RWPE2 (cell line): Measurements from ENCODE around the gene RAPH1.
A peak's percentile ranks its signal among the peaks of the same experiment; 100 is the strongest.

ENCODE experiments used
- ATAC-seq: fragments of 200-7000 bp; cut with Tn5 transposase; 3 replicates; pipeline ENCODE4 v1.9.1; 2021; ENCODE audit warnings: low read depth
- DNase-seq: peaks from one replicate; pipeline ENCODE4 v3.0.0-alpha.2; 2020; ENCODE audit warnings: low spot score
- H3K27ac ChIP-seq: fragments of 450-650 bp; 2 replicates; pipeline ENCODE4 v1.5.1; 2017; ENCODE audit warnings: mild to moderate bottlenecking; ENCODE audit not compliant: poor library complexity, severe bottlenecking
- H3K27me3 ChIP-seq: fragments of 250-450 bp; sonication (Bioruptor Pico); 2 replicates; pipeline ENCODE4 v1.5.1; 2021; ENCODE audit warnings: mild to moderate bottlenecking, moderate library complexity; ENCODE audit not compliant: insufficient read depth, poor library complexity, severe bottlenecking
- H3K36me3 ChIP-seq: fragments of 250-450 bp; sonication (Bioruptor Pico); 2 replicates; pipeline ENCODE4 v1.5.1; 2020; ENCODE audit warnings: low read depth, mild to moderate bottlenecking, moderate library complexity
- H3K4me1 ChIP-seq: fragments of 250-450 bp; sonication (Bioruptor Pico); 2 replicates; pipeline ENCODE4 v1.5.1; 2021; ENCODE audit warnings: mild to moderate bottlenecking, moderate library complexity; ENCODE audit not compliant: insufficient read depth, poor library complexity, severe bottlenecking
- H3K4me3 ChIP-seq: fragments of 250-450 bp; sonication (Bioruptor Pico); 2 replicates; pipeline ENCODE4 v1.5.1; 2021; ENCODE audit warnings: mild to moderate bottlenecking, moderate library complexity; ENCODE audit not compliant: severe bottlenecking
- H3K9me3 ChIP-seq: fragments of 250-450 bp; sonication (Bioruptor Pico); 2 replicates; pipeline ENCODE4 v1.5.1; 2021; ENCODE audit warnings: mild to moderate bottlenecking, moderate library complexity; ENCODE audit not compliant: severe bottlenecking
- TF ChIP-seq, protein P1 (sequence below): fragments of 450-650 bp; IDR thresholded peaks from one replicate; pipeline ENCODE4 v1.5.1; 2017; ENCODE audit warnings: mild to moderate bottlenecking, moderate library complexity; ENCODE audit not compliant: poor library complexity, severe bottlenecking

The RAPH1 gene, protein sequence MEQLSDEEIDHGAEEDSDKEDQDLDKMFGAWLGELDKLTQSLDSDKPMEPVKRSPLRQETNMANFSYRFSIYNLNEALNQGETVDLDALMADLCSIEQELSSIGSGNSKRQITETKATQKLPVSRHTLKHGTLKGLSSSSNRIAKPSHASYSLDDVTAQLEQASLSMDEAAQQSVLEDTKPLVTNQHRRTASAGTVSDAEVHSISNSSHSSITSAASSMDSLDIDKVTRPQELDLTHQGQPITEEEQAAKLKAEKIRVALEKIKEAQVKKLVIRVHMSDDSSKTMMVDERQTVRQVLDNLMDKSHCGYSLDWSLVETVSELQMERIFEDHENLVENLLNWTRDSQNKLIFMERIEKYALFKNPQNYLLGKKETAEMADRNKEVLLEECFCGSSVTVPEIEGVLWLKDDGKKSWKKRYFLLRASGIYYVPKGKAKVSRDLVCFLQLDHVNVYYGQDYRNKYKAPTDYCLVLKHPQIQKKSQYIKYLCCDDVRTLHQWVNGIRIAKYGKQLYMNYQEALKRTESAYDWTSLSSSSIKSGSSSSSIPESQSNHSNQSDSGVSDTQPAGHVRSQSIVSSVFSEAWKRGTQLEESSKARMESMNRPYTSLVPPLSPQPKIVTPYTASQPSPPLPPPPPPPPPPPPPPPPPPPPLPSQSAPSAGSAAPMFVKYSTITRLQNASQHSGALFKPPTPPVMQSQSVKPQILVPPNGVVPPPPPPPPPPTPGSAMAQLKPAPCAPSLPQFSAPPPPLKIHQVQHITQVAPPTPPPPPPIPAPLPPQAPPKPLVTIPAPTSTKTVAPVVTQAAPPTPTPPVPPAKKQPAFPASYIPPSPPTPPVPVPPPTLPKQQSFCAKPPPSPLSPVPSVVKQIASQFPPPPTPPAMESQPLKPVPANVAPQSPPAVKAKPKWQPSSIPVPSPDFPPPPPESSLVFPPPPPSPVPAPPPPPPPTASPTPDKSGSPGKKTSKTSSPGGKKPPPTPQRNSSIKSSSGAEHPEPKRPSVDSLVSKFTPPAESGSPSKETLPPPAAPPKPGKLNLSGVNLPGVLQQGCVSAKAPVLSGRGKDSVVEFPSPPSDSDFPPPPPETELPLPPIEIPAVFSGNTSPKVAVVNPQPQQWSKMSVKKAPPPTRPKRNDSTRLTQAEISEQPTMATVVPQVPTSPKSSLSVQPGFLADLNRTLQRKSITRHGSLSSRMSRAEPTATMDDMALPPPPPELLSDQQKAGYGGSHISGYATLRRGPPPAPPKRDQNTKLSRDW

DNA sequence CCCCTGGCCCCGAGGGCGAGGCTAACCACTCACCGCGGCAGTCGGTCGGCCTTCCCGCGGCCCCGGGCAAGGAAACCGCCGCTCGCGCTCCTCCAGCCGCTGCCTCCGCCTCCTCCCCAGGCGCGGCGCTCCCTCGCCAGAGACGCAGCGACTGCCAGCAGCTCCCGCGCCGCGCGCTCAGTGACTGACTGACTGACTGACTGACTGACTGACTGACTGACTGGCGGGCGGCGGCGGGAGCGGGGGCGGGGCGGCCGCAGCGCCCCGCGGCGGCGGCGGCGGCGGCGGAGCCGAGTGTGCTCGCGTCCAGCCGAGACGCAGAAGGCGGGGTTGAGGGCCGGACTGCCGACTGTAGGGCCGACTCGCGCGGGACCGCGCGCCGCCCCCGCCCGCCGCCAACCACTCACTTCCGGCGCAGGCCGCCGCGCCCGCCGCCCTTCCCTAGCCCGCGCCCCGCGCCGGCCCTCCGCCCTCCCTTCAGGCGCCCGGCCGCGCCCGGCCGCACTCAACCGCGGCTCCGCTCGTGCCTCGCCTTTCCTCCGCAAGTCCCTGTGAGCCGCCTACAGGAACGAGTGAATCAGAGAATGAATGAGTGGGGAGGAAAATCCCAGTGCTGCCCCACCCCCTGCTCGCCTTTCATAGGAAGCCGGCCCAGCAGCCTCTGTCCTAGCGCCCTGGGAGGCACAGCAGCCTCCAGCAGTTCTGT is at the start of gene RAPH1:
TSS of gene RAPH1 (minus strand) at position 224 of the 706 bp plus-strand sequence. CDS start 39,948 bp downstream, outside the sequence.
- ATAC-seq (peak; percentile 87), DNase-seq (peak; percentile 88)
- TF ChIP-seq, protein P1, sequence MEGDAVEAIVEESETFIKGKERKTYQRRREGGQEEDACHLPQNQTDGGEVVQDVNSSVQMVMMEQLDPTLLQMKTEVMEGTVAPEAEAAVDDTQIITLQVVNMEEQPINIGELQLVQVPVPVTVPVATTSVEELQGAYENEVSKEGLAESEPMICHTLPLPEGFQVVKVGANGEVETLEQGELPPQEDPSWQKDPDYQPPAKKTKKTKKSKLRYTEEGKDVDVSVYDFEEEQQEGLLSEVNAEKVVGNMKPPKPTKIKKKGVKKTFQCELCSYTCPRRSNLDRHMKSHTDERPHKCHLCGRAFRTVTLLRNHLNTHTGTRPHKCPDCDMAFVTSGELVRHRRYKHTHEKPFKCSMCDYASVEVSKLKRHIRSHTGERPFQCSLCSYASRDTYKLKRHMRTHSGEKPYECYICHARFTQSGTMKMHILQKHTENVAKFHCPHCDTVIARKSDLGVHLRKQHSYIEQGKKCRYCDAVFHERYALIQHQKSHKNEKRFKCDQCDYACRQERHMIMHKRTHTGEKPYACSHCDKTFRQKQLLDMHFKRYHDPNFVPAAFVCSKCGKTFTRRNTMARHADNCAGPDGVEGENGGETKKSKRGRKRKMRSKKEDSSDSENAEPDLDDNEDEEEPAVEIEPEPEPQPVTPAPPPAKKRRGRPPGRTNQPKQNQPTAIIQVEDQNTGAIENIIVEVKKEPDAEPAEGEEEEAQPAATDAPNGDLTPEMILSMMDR = no peak
- H3K27ac ChIP-seq = peak within 1 kb of the TSS; percentile 73
- H3K36me3 ChIP-seq = no peaks in the 10 kb centered on the region
- no peaks in the 10 kb centered on the region for H3K9me3 ChIP-seq
- no peaks in the 10 kb centered on the region for H3K27me3 ChIP-seq
- peaks cover 6% of the 10 kb centered on the region for H3K4me1 ChIP-seq
- peak within 1 kb of the TSS; percentile 100 for H3K4me3 ChIP-seq

DNA sequence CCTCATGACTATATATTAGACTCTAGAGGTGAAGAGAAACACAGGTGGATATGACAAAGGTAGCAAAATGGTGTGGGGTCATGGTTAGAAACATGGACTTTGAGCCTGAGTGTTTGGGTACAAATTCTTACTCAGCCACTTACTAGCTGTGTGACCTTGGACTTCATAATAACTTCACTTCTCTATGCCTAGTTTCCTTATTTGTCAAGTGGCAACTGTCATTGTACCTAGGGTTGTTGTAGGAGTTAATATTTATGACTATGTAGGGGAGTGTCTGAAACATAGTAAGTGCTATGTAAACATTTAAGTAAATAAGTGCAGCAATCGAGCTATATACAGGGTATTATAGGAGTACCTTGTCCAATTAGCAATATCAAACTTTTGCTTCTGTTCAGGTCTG is 49.7 kb upstream of the RAPH1 start:
- Histone ChIP-seq H3K27ac (peak overlapping the region; percentile 64), H3K9me3 (no peaks in the 10 kb centered on the region), H3K27me3 (no peaks in the 10 kb centered on the region), H3K36me3 (no peaks in the 10 kb centered on the region), H3K4me3 (no peak overlapping the region), H3K4me1 (peaks cover 46% of the 10 kb centered on the region)
- no peak for DNase-seq
- TF ChIP-seq, protein P1 = no peak
- no peak for ATAC-seq

DNA sequence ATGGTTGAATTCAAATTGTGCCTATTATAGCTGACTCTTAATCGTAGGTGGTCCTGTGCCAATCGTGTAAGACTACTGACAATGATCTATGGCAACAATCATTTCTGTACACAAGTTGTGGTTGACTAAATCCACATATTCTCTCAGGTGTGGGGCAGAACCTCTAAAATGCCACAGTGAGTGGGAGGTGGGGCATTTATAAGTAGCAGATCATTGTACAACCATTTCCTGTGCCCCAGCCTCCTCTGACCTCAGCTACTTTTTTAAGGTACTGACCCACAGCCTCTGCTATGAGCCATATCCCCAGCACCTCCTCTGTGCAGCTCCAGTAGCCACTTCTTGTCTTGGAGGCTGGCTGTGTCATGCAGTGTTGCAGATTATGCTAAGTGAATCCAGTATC is 48.6 kb upstream of the RAPH1 start:
- H3K36me3 ChIP-seq = no peaks in the 10 kb centered on the region
- H3K27me3 ChIP-seq = no peaks in the 10 kb centered on the region
- TF ChIP-seq, protein P1 = no peak
- peaks cover 54% of the 10 kb centered on the region for H3K4me1 ChIP-seq
- no peaks in the 10 kb centered on the region for H3K9me3 ChIP-seq
- peak overlapping the region; percentile 64 for H3K27ac ChIP-seq
- ATAC-seq (peak; percentile 76), DNase-seq (peak; percentile 61)
- no peak overlapping the region for H3K4me3 ChIP-seq

DNA sequence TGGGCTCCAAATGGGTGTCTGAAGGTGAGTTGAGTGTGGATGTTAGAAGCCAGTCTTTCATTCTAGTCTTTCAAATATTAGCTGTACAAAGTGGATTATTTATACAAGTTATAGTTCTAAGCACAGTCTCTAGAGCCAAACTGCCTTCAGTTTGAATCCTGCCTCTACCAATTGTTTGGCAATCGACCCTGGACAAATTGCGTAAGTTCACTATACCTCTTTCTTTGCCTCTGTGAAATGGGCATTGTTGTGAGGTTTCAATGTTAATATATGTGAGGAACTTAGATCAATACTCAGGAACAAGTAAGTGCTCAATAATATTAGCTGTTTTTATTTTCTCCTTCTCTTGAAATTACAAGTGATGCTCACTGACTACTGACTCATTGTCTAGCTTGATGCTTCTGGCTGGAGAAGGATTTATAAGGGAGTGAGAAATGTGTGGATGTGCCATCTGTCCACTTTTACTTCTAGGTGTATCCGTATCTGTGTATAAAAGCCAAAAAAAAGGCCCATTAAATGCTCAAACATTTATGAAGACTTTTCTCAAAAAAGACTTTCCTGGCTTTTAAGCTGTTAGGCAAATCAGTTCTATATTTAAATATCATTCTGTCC is 48.1 kb upstream of the RAPH1 start:
- Histone ChIP-seq H3K4me1 (peaks cover 59% of the 10 kb centered on the region), H3K27ac (peak overlapping the region; percentile 64), H3K4me3 (no peak overlapping the region), H3K9me3 (peaks cover 2% of the 10 kb centered on the region), H3K36me3 (no peaks in the 10 kb centered on the region), H3K27me3 (no peaks in the 10 kb centered on the region)
- no peak for DNase-seq
- ATAC-seq = no peak
- TF ChIP-seq, protein P1 = no peak
